Measurements from ENCODE around the gene LCN2. TPM values are rescaled to one million over a fixed set of nuclear protein-coding genes. Genes with fewer than 3 reads are reported as not detected.

LCN2 gene
- total and polyA plus RNA-seq, 10 of the 15 experiments (the other 5 are each of a cell fraction or from before 2014, with no cell fraction given) = not detected

DNA sequence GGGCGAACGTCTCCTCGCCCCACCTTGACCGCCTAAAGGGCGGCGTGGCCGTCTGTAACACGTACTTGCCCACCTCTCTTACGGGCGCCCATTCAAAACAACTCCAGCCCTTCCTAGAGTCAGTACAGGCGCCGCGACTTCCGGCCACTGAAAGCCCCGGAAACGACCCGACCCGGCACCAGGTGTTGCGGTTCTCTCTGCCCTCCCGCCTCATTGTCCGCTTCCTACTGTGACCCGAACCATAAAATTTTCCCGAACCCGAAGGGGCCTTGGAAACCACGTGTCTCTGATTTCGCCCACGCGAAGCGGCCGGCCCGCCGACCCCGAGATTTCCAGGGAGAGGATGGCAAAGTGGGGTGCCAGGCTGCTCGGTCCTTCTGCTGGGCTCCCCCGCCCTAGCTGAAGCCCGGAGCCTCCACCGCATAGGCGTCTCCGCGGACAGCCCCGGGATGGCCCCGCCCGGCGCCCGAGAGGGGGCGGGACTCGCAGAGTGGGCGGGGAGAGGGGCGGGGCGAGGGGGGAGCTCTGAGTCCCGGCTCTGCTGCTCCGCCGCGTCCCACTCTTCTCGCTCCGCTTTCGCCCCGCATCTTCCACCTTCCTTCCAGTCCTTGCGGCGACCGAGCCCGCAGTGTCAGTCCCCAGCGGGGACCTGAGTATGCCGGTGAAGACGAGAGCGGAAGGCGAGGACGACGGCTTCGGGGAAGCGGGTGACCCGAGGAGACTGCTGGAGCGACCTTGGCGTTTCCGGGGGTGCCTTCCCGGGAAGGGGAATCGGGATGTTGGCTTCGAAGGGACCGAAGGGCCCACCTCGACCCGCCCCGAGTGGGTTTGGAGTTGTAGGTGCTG, 21.0 kb upstream of the LCN2 start (continued):
- no peak for TF ChIP-seq ATF2 (IDR thresholded peaks at IDR 0.05; ENCODE audit: low read length)
- TF ChIP-seq CHD1 (IDR thresholded peaks at IDR 0.05; ENCODE audit: low read depth, low read length) = no peak
- no peak for TF ChIP-seq CHD4 (IDR thresholded peaks at IDR 0.05)
- no peak for TF ChIP-seq IRF3 (IDR thresholded peaks at IDR 0.05)
- peak; percentile 72 for TF ChIP-seq ZBTB40 (IDR thresholded peaks at IDR 0.05; ENCODE audit: borderline replicate concordance)
- TF ChIP-seq BACH1 (IDR thresholded peaks at IDR 0.05; ENCODE audit: borderline replicate concordance) = no peak
- no peak for TF ChIP-seq SUZ12 (IDR thresholded peaks at IDR 0.05; ENCODE audit: unreplicated experiment)
- TF ChIP-seq, protein P1, sequence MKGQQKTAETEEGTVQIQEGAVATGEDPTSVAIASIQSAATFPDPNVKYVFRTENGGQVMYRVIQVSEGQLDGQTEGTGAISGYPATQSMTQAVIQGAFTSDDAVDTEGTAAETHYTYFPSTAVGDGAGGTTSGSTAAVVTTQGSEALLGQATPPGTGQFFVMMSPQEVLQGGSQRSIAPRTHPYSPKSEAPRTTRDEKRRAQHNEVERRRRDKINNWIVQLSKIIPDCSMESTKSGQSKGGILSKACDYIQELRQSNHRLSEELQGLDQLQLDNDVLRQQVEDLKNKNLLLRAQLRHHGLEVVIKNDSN (IDR thresholded peaks at IDR 0.05; ENCODE audit: borderline replicate concordance, extremely low read length, insufficient read depth, low read depth, low read length) = peak; percentile 84
- TF ChIP-seq SUPT20H (IDR thresholded peaks at IDR 0.05; ENCODE audit: borderline replicate concordance, control insufficient read depth, low read depth, low read length) = no peak
- TF ChIP-seq RB1 (IDR thresholded peaks at IDR 0.05; ENCODE audit: borderline replicate concordance) = peak; percentile 29; the same call in 1 of the 2 replicates
- TF ChIP-seq TARDBP (IDR thresholded peaks at IDR 0.05; ENCODE audit: borderline replicate concordance) = no peak
- no peak for TF ChIP-seq SMC3 (IDR thresholded peaks at IDR 0.05; ENCODE audit: borderline replicate concordance, low read length)
- TF ChIP-seq HDGF (IDR thresholded peaks at IDR 0.05) = 0 out of 2 replicates have a peak, but pooled peaks have one; percentile 26
- TF ChIP-seq POU2F2 (IDR thresholded peaks at IDR 0.05; ENCODE audit: borderline replicate concordance, low read depth, low read length) = no peak
- TF ChIP-seq RELA (IDR thresholded peaks at IDR 0.05; ENCODE audit: borderline replicate concordance, partially characterized antibody) = peak; percentile 71
- no peak for TF ChIP-seq ZZZ3 (IDR thresholded peaks at IDR 0.05; ENCODE audit: control insufficient read depth, insufficient read length, low read depth)
- peak; percentile 9; the same call in 1 of the 2 replicates for TF ChIP-seq FOXK2 (IDR thresholded peaks at IDR 0.05)
- TF ChIP-seq STAT3 (IDR thresholded peaks at IDR 0.05; ENCODE audit: low read depth, low read length) = no peak
- no peak for TF ChIP-seq EP300 (IDR thresholded peaks at IDR 0.05; ENCODE audit: borderline replicate concordance in 1 of 2, control insufficient read depth in 1 of 2, low read depth in 2 of 2, low read length in 2 of 2)
- TF ChIP-seq YBX1 (IDR thresholded peaks at IDR 0.05) = no peak
- TF ChIP-seq MEF2B (IDR thresholded peaks at IDR 0.05; ENCODE audit: partially characterized antibody, poor library complexity, severe bottlenecking) = no peak
- TF ChIP-seq IRF4 (IDR thresholded peaks at IDR 0.05; ENCODE audit: low read depth, low read length) = no peak
- no peak for TF ChIP-seq CBX3 (IDR thresholded peaks at IDR 0.05; ENCODE audit: borderline replicate concordance, low read depth)

Data from GM12878 (cell line).